BLaER1 treated with 17β-estradiol and CSF1 and Interleukin-3, amounts not matched to agents 10 nM and 100 nM (cell line): ENCODE results near the gene GPBAR1.

Experiments used
- H3K27ac ChIP-seq, 11 experiments: shearing (Covaris generic); formaldehyde crosslinking; 2 replicates each; pipeline ENCODE4 v1.8.1; 2022
- H3K27me3 ChIP-seq, 11 experiments: shearing (Covaris generic); formaldehyde crosslinking; 2 replicates each; pipeline ENCODE4 v1.8.1; 2022
- H3K36me3 ChIP-seq, 11 experiments: shearing (Covaris generic); formaldehyde crosslinking; 2 replicates each; pipeline ENCODE4 v1.8.1; 2022
- H3K4me1 ChIP-seq, 10 experiments: shearing (Covaris generic); formaldehyde crosslinking; 2 replicates each; pipeline ENCODE4 v1.8.1; 2022
- H3K4me2 ChIP-seq, 11 experiments: shearing (Covaris generic); formaldehyde crosslinking; 2 replicates each; pipeline ENCODE4 v1.8.1; 2022
- H3K4me3 ChIP-seq, 10 experiments: shearing (Covaris generic); formaldehyde crosslinking; 2 replicates each; pipeline ENCODE4 v1.8.1; 2022
- H3K9ac ChIP-seq, 11 experiments: shearing (Covaris generic); formaldehyde crosslinking; 2 replicates each; pipeline ENCODE4 v1.8.1; 2022
- H3K9me3 ChIP-seq, 11 experiments: shearing (Covaris generic); formaldehyde crosslinking; replicated peaks in 1 of 11; 2 replicates each; pipeline ENCODE4 v1.8.1; 2022
- H4K20me1 ChIP-seq, 11 experiments: shearing (Covaris generic); formaldehyde crosslinking; 2 replicates each; pipeline ENCODE4 v1.8.1; 2022
- Cebpa-rat ChIP-seq, 11 experiments: shearing (Covaris generic); IDR thresholded peaks; 2 replicates each; pipeline ENCODE4 v1.8.1; 2022

The GPBAR1 gene

DNA sequence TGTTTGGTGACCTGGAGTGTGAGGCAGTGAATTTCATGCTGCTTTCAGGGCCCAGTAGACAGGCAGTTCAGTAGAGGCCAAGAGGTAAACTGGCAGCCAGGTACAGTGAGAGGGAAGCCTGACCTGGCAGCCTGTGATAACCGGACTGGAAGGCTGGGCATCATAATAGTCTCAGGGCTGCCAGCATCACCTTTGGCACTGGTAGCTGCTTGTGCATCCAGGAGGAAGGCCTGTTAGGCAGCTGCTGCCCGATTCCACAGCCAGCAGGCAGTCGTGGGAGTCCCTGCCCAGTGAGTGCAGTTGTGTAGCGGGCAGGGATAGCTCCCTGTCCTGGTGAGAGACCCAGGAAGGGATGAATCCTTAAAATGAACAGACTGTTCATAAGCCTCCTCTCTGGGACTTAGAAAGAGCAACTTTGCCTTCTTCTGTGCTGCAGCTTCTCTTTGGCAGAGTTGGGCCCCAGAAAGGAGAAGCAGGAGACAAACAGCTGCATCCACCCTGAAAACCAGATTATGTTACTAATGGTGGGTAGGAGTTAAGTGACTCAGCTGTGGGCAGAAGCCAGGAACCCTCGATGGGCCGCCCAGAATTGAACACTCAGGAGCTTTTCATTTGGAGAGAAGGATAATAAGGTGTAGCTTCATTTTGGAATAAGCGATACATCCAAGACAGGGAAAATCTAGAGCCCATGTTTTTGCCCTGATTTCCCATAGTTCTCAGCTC, 8.1 kb upstream of the GPBAR1 start:
- no peaks in the 10 kb centered on the region for H3K9me3 ChIP-seq
- H3K27me3 ChIP-seq, result no peaks in the 10 kb centered on the region
- peak overlapping the region in 9 of 11 experiments; percentile 37 to 64 (median 51); a peak in 16 of 22 replicates for H3K27ac ChIP-seq
- TF ChIP-seq Cebpa-rat (IDR thresholded peaks at IDR 0.05), result no peak
- peaks cover 18 to 98% (median 84%) of the 10 kb centered on the region in 11 experiments for H4K20me1 ChIP-seq
- H3K36me3 ChIP-seq, result peaks cover 87 to 95% (median 92%) of the 10 kb centered on the region in 11 experiments
- H3K4me1 ChIP-seq, result peaks cover 8 to 93% (median 39%) of the 10 kb centered on the region in 10 experiments
- H3K9ac ChIP-seq, result peak overlapping the region in 7 of 11 experiments; percentile 17 to 63 (median 27); a peak in 10 of 22 replicates
- peak overlapping the region in 8 of 11 experiments; percentile 12 to 93 (median 58); a peak in 15 of 22 replicates for H3K4me2 ChIP-seq
- no peak overlapping the region for H3K4me3 ChIP-seq

DNA sequence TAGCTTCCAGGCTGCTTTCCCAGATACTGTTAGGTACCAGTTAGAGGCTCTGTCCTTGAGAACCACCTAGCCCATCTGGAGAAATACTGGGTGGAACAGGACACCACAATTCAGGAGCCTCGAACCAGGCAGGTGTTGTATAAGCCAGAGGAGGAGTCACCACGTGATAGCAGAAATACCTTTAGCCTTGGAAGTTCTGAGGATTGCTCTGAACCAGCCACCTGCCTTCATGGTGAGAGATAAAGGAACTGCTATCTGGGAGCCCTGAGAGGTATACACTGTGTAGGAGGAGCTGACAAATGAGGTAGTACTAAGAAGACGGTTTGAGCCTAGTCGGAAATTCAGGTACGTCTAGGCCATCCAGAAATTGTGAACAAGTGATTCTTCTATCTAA, 7.6 kb upstream of the GPBAR1 start:
- Histone ChIP-seq H3K27ac (peak overlapping the region in 8 of 11 experiments; percentile 23 to 64 (median 52); a peak in 14 of 22 replicates), H3K4me2 (peak overlapping the region in 7 of 11 experiments; percentile 3 to 93 (median 62); a peak in 8 of 22 replicates), H4K20me1 (peaks cover 19 to 92% (median 80%) of the 10 kb centered on the region in 11 experiments), H3K4me1 (peaks cover 14 to 97% (median 44%) of the 10 kb centered on the region in 10 experiments), H3K36me3 (peaks cover 82 to 89% (median 87%) of the 10 kb centered on the region in 11 experiments), H3K4me3 (no peak overlapping the region), H3K27me3 (no peaks in the 10 kb centered on the region), H3K9ac (peak overlapping the region in 6 of 11 experiments; percentile 5 to 63 (median 42); a peak in 5 of 22 replicates), H3K9me3 (no peaks in the 10 kb centered on the region)
- no peak for TF ChIP-seq Cebpa-rat (IDR thresholded peaks at IDR 0.05)

DNA sequence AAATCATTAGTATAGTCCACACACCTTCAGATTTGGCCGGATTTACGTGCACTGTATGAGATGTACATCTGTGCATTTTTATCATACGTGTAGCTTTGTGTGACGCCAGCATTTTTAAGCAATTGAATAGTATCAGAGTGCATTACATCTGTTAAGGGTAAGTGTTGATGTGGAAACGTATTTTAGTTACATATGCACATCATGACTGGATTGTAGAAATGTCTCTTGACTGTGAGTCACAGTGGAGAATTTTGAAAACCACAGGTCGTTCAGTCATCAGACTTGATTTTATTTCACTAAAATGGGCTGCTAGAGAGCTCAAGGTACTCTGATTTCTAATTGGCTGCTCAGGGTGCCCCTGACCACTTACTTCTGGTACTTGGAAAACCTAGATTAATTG, 5.4 kb upstream of the GPBAR1 start:
- Histone ChIP-seq H3K9me3 (no peaks in the 10 kb centered on the region), H3K27ac (peak overlapping the region in 3 of 11 experiments; percentile 18 to 81 (median 41); a peak in 5 of 22 replicates), H3K4me2 (peak overlapping the region in 3 of 11 experiments; percentile 89 to 93 (median 93); a peak in 5 of 22 replicates), H3K9ac (no peak overlapping the region; a peak in 1 of 22 replicates), H3K4me1 (peaks cover 29 to 100% (median 65%) of the 10 kb centered on the region in 10 experiments), H3K27me3 (no peaks in the 10 kb centered on the region), H4K20me1 (peaks cover 19 to 70% (median 63%) of the 10 kb centered on the region in 11 experiments), H3K36me3 (peaks cover 60 to 67% (median 65%) of the 10 kb centered on the region in 11 experiments), H3K4me3 (no peak overlapping the region)
- no peak for TF ChIP-seq Cebpa-rat (IDR thresholded peaks at IDR 0.05)

DNA sequence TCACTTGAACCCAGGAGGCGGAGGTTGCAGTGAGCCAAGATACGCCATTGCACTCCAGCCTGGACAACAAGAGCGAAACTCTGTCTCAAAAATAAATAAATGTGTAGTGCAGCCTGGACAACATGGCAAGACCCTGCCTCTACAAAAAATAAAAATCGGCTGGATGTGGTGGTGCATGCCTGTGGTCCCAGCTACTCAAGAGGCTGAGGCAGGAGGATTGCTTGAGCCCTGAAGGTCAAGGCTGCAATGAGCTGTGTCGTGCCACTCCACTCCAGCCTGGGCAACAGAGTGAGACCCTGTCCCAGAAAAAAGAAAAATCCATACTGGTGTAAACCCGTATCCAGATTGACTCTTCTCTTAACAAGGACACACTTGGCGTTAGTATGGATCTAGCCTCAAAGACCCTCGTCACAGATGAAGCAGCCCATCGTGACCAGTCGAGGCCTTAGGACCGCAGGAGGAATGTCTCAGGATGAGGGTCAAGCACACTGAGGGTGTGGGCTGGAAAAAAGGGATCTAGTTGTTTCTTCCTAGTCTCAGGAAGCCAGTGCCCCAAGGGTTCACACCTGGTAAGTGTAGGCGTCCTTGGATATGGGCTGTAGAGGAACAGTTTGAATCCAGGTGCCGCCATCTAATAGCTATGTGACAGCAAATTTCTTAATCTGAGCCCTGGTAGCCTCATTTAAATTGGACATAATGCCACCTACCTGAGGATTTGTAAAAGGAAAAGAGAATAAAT, 4.0 kb upstream of the GPBAR1 start:
- Histone ChIP-seq H3K27ac (peak overlapping the region; percentile 5 to 89 (median 69); a peak in 20 of 22 replicates), H4K20me1 (peaks cover 19 to 57% (median 49%) of the 10 kb centered on the region in 11 experiments), H3K9ac (peak overlapping the region in 7 of 11 experiments; percentile 5 to 55 (median 33); a peak in 8 of 22 replicates), H3K36me3 (peaks cover 46 to 54% (median 51%) of the 10 kb centered on the region in 11 experiments), H3K4me2 (peak overlapping the region; percentile 66 to 98 (median 76); a peak in 20 of 22 replicates), H3K4me1 (peaks cover 39 to 100% (median 74%) of the 10 kb centered on the region in 10 experiments), H3K27me3 (no peaks in the 10 kb centered on the region), H3K9me3 (no peaks in the 10 kb centered on the region), H3K4me3 (no peak overlapping the region)
- TF ChIP-seq Cebpa-rat (IDR thresholded peaks at IDR 0.05), result no peak

DNA sequence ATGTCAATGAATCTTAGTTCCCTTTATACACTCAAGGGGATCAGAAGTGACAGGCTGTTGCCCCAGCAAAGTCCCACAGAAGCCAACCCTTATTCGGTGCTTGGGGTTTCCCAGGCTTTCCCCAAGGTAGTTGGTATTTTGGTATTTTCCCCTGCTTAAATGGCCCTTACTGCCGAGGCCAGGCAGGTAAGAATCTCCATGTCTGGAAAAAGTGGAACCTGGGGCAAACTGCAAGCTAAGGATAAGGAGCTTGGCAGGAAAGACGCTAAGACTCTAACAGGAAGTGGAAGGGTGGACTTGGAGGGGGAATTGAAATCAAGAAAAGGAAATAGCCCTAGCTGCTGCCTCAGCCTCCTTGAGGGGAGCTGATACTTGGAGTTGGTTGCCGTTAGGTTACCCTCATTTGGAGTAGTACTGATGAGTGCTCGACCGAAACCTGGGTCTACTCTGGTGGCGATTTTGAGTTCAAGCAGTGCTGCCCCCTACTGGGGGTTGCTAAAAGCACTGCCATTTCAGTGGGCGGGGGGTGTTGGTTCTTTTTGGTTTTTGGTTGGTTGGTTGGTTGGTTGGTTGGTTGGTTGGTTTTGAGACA, 3.3 kb upstream of the GPBAR1 start:
- peak overlapping the region; percentile 5 to 89 (median 69); a peak in 21 of 22 replicates for H3K27ac ChIP-seq
- peaks cover 15 to 57% (median 44%) of the 10 kb centered on the region in 11 experiments for H4K20me1 ChIP-seq
- H3K36me3 ChIP-seq, result peaks cover 39 to 48% (median 46%) of the 10 kb centered on the region in 11 experiments
- no peak for TF ChIP-seq Cebpa-rat (IDR thresholded peaks at IDR 0.05)
- H3K4me2 ChIP-seq, result peak overlapping the region; percentile 66 to 98 (median 76)
- no peaks in the 10 kb centered on the region for H3K27me3 ChIP-seq
- no peak overlapping the region for H3K4me3 ChIP-seq
- H3K9me3 ChIP-seq, result no peaks in the 10 kb centered on the region
- H3K9ac ChIP-seq, result peak overlapping the region in 7 of 11 experiments; percentile 5 to 55 (median 39); a peak in 9 of 22 replicates
- H3K4me1 ChIP-seq, result peaks cover 46 to 100% (median 74%) of the 10 kb centered on the region in 10 experiments

DNA sequence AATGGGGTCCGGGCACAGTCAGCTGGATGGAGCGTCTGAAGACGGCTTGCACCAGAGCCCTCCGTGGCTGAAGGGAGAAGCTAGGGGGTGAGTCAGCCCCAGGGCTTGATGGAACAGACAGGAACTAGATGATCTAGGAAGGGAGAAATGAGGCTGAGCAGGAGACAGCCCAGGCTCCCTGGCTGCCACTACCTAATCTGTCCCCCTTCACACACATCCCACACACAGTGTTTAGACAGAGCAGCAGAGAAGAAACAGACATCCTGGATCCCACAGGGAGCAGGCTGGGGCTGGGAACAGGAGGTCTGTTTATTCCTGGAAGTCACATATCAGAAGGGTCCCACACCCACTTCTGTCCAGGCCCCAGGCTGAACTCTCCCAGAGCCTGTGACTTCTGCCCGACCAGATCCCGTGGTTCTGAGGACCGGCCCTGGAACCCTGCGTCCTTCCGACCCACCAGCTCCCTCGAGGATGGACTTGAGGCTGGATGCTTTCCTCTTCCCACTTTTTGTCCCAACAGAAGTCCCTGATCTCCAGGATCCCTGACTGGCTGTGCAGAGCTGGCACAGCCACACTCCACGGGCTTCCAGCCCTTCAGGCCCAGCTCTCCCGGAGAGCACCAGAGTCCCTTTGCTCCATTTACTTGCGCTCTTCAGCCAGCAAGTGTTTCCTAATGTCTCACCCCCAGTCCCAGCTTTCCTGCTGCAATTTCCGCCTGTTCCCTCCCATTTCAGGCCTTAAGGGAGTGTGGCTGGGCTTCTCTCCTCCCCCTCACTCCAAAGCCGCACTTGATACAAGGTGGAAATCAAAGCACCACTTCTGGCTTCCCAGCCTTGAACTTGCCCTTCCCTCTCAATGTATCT, 1.5 kb upstream of the GPBAR1 start:
- H3K36me3 ChIP-seq, result peaks cover 36 to 48% (median 45%) of the 10 kb centered on the region in 11 experiments
- no peaks in the 10 kb centered on the region for H3K9me3 ChIP-seq
- H3K27me3 ChIP-seq, result no peaks in the 10 kb centered on the region
- peak overlapping the region in 7 of 11 experiments; percentile 23 to 57 (median 36); a peak in 12 of 22 replicates for H3K9ac ChIP-seq
- H3K4me3 ChIP-seq, result peak overlapping the region in 1 of 10 experiments; percentile 22; a peak in 1 of 20 replicates
- peak overlapping the region; percentile 66 to 98 (median 76); a peak in 20 of 22 replicates for H3K4me2 ChIP-seq
- peaks cover 58 to 100% (median 82%) of the 10 kb centered on the region in 10 experiments for H3K4me1 ChIP-seq
- H4K20me1 ChIP-seq, result peaks cover 0 to 53% (median 26%) of the 10 kb centered on the region in 11 experiments; a peak in 19 of 22 replicates
- no peak for TF ChIP-seq Cebpa-rat (IDR thresholded peaks at IDR 0.05)
- peak overlapping the region; percentile 29 to 89 (median 69); a peak in 17 of 22 replicates for H3K27ac ChIP-seq

DNA sequence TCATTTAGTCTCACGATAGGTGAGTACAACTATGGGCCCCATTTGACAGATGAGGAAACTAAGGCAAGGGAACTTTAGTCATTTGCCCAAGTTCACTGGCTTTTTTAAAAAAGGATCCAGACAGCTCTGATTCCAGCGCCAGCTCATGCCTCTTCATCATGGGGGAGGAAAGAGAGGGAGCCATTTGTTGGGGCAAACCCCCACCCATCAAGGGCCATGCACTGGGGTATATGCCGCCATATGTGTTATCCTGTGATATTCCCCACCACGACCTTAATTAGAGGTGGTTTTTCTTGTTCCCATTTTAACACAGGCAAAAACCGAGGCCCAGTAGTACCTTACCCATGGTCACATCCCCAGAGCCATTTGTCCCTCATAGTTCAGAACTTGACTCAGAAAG, 649 bp upstream of the GPBAR1 start:
- Histone ChIP-seq H3K9ac (peak overlapping the region in 1 of 11 experiments; percentile 57; a peak in 1 of 22 replicates), H3K36me3 (peaks cover 36 to 48% (median 45%) of the 10 kb centered on the region in 11 experiments), H3K4me2 (peak overlapping the region in 6 of 11 experiments; percentile 76 to 98 (median 91); a peak in 10 of 22 replicates), H3K4me1 (peaks cover 64 to 100% (median 90%) of the 10 kb centered on the region in 10 experiments), H3K27me3 (no peaks in the 10 kb centered on the region), H4K20me1 (peaks cover 0 to 53% (median 23%) of the 10 kb centered on the region in 11 experiments; a peak in 17 of 22 replicates), H3K4me3 (no peak overlapping the region), H3K27ac (peak overlapping the region in 7 of 11 experiments; percentile 63 to 89 (median 81); a peak in 8 of 22 replicates), H3K9me3 (no peaks in the 10 kb centered on the region)
- no peak for TF ChIP-seq Cebpa-rat (IDR thresholded peaks at IDR 0.05)
